Osteocyte (in vitro differentiated cells): ENCODE results near the gene FITM1. TPM values are rescaled to one million over a fixed set of nuclear protein-coding genes. Genes with fewer than 3 reads are reported as not detected.
A peak's percentile ranks its signal among the peaks of the same experiment; 100 is the strongest.

Experiments used
- DNase-seq: peaks from one replicate; pipeline ENCODE4 v3.0.0; 2021; ENCODE audit warnings: mixed read lengths; ENCODE audit not compliant: unreplicated experiment; ENCODE audit errors: extremely low spot score
- H3K27ac Mint-ChIP-seq: one replicate; pipeline ENCODE4 v1.8.0; 2021; ENCODE audit warnings: mild to moderate bottlenecking, mixed read lengths; ENCODE audit not compliant: unreplicated experiment
- H3K27me3 Mint-ChIP-seq: one replicate; pipeline ENCODE4 v1.8.0; 2021; ENCODE audit warnings: mixed read lengths; ENCODE audit not compliant: unreplicated experiment
- H3K36me3 Mint-ChIP-seq: one replicate; pipeline ENCODE4 v1.8.0; 2021; ENCODE audit warnings: mixed read lengths; ENCODE audit not compliant: unreplicated experiment
- H3K4me1 Mint-ChIP-seq: one replicate; pipeline ENCODE4 v1.8.0; 2021; ENCODE audit warnings: mixed read lengths; ENCODE audit not compliant: unreplicated experiment
- H3K4me3 Mint-ChIP-seq: one replicate; pipeline ENCODE4 v1.8.0; 2021; ENCODE audit warnings: mild to moderate bottlenecking, moderate library complexity, mixed read lengths; ENCODE audit not compliant: unreplicated experiment
- H3K9me3 Mint-ChIP-seq: one replicate; pipeline ENCODE4 v1.8.0; 2021; ENCODE audit warnings: mixed read lengths; ENCODE audit not compliant: unreplicated experiment
- total RNA-seq: library from RNA; stranded (reverse); gene quantifications from 2 replicates; pipeline ENCODE4 v1.2.1, GENCODE V29; 2021
- TF ChIP-seq, protein P1 (sequence below): fragments of 200-600 bp; sonication (generic); IDR thresholded peaks from 2 replicates; pipeline ENCODE4 v1.5.0; 2021; ENCODE audit warnings: antibody characterized with exemption, mild to moderate bottlenecking, moderate library complexity

Gene FITM1
- total RNA-seq, 1 donor from 2014 or later: 0.73 TPM

DNA sequence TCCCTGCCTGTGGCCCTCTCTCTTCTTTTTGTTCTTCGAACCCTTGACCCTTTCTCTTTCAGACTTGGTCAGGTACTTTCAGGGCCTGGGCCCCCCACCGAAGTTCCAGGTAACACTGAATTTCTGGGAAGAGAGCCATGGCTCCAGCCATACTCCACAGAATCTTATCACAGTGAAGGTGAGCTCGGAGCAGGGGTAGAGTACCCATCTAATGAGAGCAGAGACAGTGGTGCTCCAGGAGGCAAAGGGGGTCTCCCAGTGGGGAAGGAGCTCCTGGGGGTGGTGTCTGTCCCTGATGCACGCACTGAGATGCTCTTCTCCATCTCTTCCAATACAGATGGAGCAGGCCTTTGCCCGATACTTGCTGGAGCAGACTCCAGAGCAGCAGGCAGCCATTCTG is 35.3 kb downstream of the FITM1 start:
- no peak for DNase-seq
- TF ChIP-seq, protein P1, sequence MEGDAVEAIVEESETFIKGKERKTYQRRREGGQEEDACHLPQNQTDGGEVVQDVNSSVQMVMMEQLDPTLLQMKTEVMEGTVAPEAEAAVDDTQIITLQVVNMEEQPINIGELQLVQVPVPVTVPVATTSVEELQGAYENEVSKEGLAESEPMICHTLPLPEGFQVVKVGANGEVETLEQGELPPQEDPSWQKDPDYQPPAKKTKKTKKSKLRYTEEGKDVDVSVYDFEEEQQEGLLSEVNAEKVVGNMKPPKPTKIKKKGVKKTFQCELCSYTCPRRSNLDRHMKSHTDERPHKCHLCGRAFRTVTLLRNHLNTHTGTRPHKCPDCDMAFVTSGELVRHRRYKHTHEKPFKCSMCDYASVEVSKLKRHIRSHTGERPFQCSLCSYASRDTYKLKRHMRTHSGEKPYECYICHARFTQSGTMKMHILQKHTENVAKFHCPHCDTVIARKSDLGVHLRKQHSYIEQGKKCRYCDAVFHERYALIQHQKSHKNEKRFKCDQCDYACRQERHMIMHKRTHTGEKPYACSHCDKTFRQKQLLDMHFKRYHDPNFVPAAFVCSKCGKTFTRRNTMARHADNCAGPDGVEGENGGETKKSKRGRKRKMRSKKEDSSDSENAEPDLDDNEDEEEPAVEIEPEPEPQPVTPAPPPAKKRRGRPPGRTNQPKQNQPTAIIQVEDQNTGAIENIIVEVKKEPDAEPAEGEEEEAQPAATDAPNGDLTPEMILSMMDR: no peak
- H3K4me3 Mint-ChIP-seq: no peak overlapping the region
- peaks cover 50% of the 10 kb centered on the region for H3K36me3 Mint-ChIP-seq
- no peaks in the 10 kb centered on the region for H3K27me3 Mint-ChIP-seq
- H3K27ac Mint-ChIP-seq: no peak overlapping the region
- peaks cover 23% of the 10 kb centered on the region for H3K4me1 Mint-ChIP-seq
- H3K9me3 Mint-ChIP-seq: no peaks in the 10 kb centered on the region

DNA sequence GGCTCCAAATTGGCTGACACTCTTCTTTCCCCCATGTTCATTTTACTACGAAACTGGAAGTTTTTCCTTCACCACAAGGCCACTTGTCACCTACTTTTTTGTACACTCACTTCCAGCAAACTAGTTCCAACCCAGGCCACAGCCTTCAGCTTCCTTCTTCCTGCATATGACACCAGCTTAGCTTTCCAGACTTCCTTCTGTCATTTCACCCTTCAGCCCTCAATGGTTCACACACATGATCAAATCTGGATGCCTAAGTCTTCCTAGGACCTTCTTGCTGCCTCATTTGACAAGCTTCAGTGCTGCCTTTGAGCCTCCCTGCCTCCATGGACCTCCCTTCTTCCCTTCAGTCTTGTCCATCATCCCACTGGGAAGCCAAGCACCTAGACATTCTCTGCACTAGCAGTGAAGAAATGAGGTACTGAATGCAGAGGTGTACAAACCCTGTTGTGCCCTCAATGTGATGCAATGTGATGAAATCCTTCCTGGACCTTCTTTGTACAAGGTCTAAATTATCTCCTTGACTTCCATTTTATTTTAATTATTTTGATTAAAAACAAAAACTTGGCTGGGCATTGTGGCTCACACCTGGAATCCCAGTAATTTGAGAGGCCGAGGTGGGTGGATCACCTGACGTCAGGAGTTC is 37.1 kb downstream of the FITM1 start:
- Mint-ChIP-seq H3K9me3 (no peaks in the 10 kb centered on the region), H3K36me3 (peaks cover 45% of the 10 kb centered on the region), H3K4me1 (peaks cover 12% of the 10 kb centered on the region), H3K27me3 (no peaks in the 10 kb centered on the region), H3K4me3 (no peak overlapping the region), H3K27ac (peak overlapping the region; percentile 63)
- TF ChIP-seq, protein P1: no peak
- DNase-seq: no peak

DNA sequence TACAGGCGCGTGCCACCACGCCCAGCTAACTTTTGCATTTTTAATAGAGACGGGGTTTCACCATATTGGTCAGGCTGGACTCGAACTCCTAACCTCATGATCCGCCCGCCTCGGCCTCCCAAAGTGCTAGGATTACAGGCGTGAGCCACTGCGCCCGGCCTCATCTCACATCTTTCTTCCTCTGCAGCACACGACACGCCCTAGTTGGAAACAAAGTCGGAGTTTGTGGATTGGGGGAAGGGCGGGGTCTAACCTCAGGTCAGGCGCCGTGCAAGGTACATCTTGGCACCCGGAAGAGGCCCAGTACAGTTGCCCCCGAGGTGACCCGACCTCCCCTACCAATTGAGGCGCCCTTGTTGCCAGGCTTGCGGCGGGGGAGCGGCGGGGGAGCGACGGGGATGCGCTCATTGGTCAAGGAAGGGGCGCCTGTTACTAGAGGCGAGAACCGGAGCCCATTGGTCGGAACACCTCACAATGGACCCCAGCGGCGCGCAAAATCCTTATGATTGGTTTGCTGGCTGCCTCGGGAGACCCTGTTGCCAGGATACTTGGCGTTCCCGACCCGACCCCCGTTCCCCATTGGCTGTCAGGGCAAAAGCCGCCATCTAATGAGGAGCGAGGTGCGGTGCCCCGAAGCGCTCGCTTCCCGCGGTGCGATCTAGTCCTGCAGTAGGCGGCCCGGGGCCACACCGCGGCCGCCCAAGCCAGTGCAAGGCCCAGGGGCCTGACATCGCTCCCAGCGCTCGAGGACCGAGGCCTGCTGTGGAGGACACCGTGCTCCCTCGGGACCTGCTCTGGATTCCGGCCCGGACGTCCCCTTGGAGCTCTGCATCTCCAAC is 41.2 kb downstream of the FITM1 start, which contains the start of gene REC8:
Gene REC8 (plus strand): TSS at position 659 of the 839 bp plus-strand sequence. CDS start 473 bp downstream, outside the sequence.
- DNase-seq: no peak
- Mint-ChIP-seq H3K27ac (no peak within 1 kb of the TSS), H3K4me3 (peak within 1 kb of the TSS; percentile 12), H3K9me3 (no peaks in the 10 kb centered on the region), H3K36me3 (peaks cover 19% of the 10 kb centered on the region), H3K27me3 (no peaks in the 10 kb centered on the region), H3K4me1 (peaks cover 4% of the 10 kb centered on the region)
- TF ChIP-seq, protein P1: no peak

DNA sequence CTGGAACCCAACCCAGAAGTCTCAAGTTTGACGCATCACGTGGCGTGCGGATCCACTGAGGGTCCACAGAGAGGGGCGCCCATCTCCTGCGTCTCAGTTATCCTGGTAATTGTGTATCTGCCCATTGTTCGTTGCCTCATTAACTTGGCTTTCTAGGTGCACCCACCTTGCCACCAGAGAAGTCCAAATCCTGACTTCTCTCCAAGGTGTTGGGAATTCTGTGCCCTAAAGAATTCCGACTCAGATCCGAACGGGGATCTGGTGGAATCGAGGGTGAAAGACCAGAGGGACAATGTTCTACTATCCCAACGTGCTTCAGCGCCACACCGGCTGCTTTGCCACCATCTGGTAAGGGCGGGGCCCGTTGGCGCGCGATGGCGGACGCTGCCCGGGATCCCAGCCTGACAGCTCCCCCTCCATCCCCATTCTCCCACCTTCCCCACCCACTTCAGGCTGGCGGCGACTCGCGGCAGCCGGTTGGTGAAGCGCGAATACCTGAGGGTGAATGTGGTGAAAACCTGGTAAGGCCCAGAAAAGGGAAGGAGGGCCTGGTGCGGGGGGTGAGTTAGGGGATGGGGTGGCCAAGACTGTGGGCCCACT is 41.9 kb downstream of the FITM1 start:
- Mint-ChIP-seq H3K27me3 (no peaks in the 10 kb centered on the region), H3K4me3 (peak overlapping the region; percentile 10), H3K27ac (no peak overlapping the region), H3K9me3 (no peaks in the 10 kb centered on the region), H3K4me1 (peaks cover 4% of the 10 kb centered on the region), H3K36me3 (peaks cover 21% of the 10 kb centered on the region)
- TF ChIP-seq, protein P1: no peak
- no peak for DNase-seq

DNA sequence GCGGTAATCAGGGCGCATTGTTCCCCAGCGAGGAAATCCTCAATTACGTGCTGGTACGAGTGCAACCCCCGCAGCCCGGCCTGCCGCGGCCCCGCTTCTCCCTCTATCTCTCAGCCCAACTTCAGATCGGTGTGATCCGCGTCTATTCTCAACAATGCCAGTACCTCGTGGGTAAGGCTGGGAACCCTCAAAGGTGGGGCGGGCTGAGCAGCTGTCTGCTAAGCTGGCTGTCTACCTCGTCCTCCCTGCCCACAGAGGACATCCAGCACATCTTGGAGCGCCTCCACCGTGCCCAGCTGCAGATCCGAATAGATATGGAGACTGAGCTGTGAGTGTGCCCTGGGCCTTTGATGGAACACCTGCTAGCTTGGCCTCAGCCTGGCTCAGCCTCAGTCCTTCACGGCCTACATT is 42.4 kb downstream of the FITM1 start:
- TF ChIP-seq, protein P1: no peak
- Mint-ChIP-seq H3K36me3 (peaks cover 17% of the 10 kb centered on the region), H3K4me1 (peaks cover 4% of the 10 kb centered on the region), H3K9me3 (no peaks in the 10 kb centered on the region), H3K4me3 (no peak overlapping the region), H3K27me3 (no peaks in the 10 kb centered on the region), H3K27ac (no peak overlapping the region)
- DNase-seq: no peak
